Colonic mucosa (tissue), 4 donors: ENCODE measurements around the gene SEMA5A. TPM values are rescaled to one million over a fixed set of nuclear protein-coding genes. Genes with fewer than 3 reads are reported as not detected.

Experiments used
- DNase-seq: peaks from one replicate; pipeline ENCODE4 v3.0.0-alpha.2; 2020
- H3K27ac ChIP-seq: fragments of 200-600 bp; one replicate; pipeline ENCODE4 v1.8.0; 2021
- H3K27me3 ChIP-seq: fragments of 200-600 bp; one replicate; pipeline ENCODE4 v1.8.0; 2021
- H3K36me3 ChIP-seq: fragments of 200-600 bp; one replicate; pipeline ENCODE4 v1.8.0; 2021
- H3K4me1 ChIP-seq: fragments of 200-600 bp; one replicate; pipeline ENCODE4 v1.8.0; 2021; ENCODE audit warnings: mild to moderate bottlenecking
- H3K4me3 ChIP-seq: fragments of 200-600 bp; one replicate; pipeline ENCODE4 v1.8.0; 2021
- H3K9ac ChIP-seq, 2 donors: one replicate each; pipeline ENCODE4 v1.7.0; 2013; ENCODE audit warnings: control low read depth in 2 of 2, low read depth in 2 of 2, low read length in 2 of 2
- H3K9me3 ChIP-seq: fragments of 200-600 bp; one replicate; pipeline ENCODE4 v1.8.0; 2021
- CTCF ChIP-seq: fragments of 200-600 bp; IDR thresholded peaks from one replicate; pipeline ENCODE4 v1.8.0; 2022; ENCODE audit warnings: antibody characterized with exemption, mild to moderate bottlenecking
- intact Hi-C: fragments of 100-400 bp; cut with DNase I; formaldehyde crosslinking; loops from one replicate; pipeline ENCODE4 v1.14.1; 2022
- total RNA-seq, 2 donors: library from RNA; stranded (reverse); fragmentation: NEBNext Ultra II Directional in 1 of 2; extraction: Animal tissue kit (Norgen Biotek cat#: 25700) in 1 of 2; gene quantifications; one replicate each; pipeline ENCODE4 v1.2.1, GENCODE V29; 2021
- donor health status: healthy.
- donor health status: DM: no; HTN: no; CAD: no.
- donor health status: DM: no; HTN: no; CAD: no.

SEMA5A gene
- total RNA-seq, 2 donors from 2014 or later, result 23.3 to 32.7 TPM

GRCh38 chr5:9519537-9519936, 26.3 kb downstream of the SEMA5A start:
- no peak for DNase-seq
- no peak overlapping the region for H3K4me3 ChIP-seq
- no peaks in the 10 kb centered on the region for H3K36me3 ChIP-seq
- H3K9me3 ChIP-seq, result no peaks in the 10 kb centered on the region
- intact Hi-C loops, result loop anchor here (10.0 kb wide), 1 partner anchor 145 kb away; no protein-coding TSS in a partner anchor
- no peak overlapping the region for H3K9ac ChIP-seq
- TF ChIP-seq CTCF, result no peak
- H3K27me3 ChIP-seq, result no peaks in the 10 kb centered on the region
- no peaks in the 10 kb centered on the region for H3K4me1 ChIP-seq
- no peak overlapping the region for H3K27ac ChIP-seq

GRCh38 chr5:9516591-9516990, 29.3 kb downstream of the SEMA5A start:
- no peak for DNase-seq
- intact Hi-C loops, result loop anchor here (10.0 kb wide), 1 partner anchor 142 kb away; no protein-coding TSS in a partner anchor
- TF ChIP-seq CTCF, result no peak
- H3K9ac ChIP-seq, result no peak overlapping the region
- no peak overlapping the region for H3K4me3 ChIP-seq
- no peaks in the 10 kb centered on the region for H3K27me3 ChIP-seq
- no peaks in the 10 kb centered on the region for H3K4me1 ChIP-seq
- no peaks in the 10 kb centered on the region for H3K9me3 ChIP-seq
- no peaks in the 10 kb centered on the region for H3K36me3 ChIP-seq
- H3K27ac ChIP-seq, result no peak overlapping the region

- H3K9ac ChIP-seq, result no peak overlapping the region
- no peak for DNase-seq
- H3K27me3 ChIP-seq, result no peaks in the 10 kb centered on the region
- intact Hi-C loops, result loop anchor here (10.0 kb wide), 1 partner anchor 141 kb away; no protein-coding TSS in a partner anchor
- H3K4me1 ChIP-seq, result no peaks in the 10 kb centered on the region
- no peak overlapping the region for H3K27ac ChIP-seq
- TF ChIP-seq CTCF, result no peak
- no peaks in the 10 kb centered on the region for H3K9me3 ChIP-seq
- H3K36me3 ChIP-seq, result no peaks in the 10 kb centered on the region
- H3K4me3 ChIP-seq, result no peak overlapping the region
Measured at GRCh38 chr5:9515436-9515835, 30.4 kb downstream of the SEMA5A start.

- H3K27ac ChIP-seq, result no peak overlapping the region
- H3K4me1 ChIP-seq, result no peaks in the 10 kb centered on the region
- DNase-seq, result no peak
- no peak overlapping the region for H3K4me3 ChIP-seq
- no peak overlapping the region for H3K9ac ChIP-seq
- intact Hi-C loops, result loop anchor here (10.0 kb wide), 1 partner anchor 140 kb away; no protein-coding TSS in a partner anchor
- no peaks in the 10 kb centered on the region for H3K9me3 ChIP-seq
- no peak for TF ChIP-seq CTCF
- H3K36me3 ChIP-seq, result no peaks in the 10 kb centered on the region
- no peaks in the 10 kb centered on the region for H3K27me3 ChIP-seq
Measured at GRCh38 chr5:9514968-9515367, 30.9 kb downstream of the SEMA5A start.

GRCh38 chr5:9513827-9514226, 32.0 kb downstream of the SEMA5A start:
- Histone ChIP-seq H3K36me3 (no peaks in the 10 kb centered on the region), H3K27ac (no peak overlapping the region), H3K9me3 (no peaks in the 10 kb centered on the region), H3K27me3 (no peaks in the 10 kb centered on the region), H3K4me1 (no peaks in the 10 kb centered on the region), H3K4me3 (no peak overlapping the region), H3K9ac (no peak overlapping the region)
- no peak for TF ChIP-seq CTCF
- intact Hi-C loops, result loop anchor here (10.0 kb wide), 1 partner anchor 139 kb away; no protein-coding TSS in a partner anchor
- no peak for DNase-seq
